Fibroblast of the conjunctiva (primary cell): ENCODE results near the gene MIGA1.
"Not testable (repeated sequence)": the region's sequence is repeated elsewhere in the genome, so short reads cannot be mapped to it uniquely, and the experiment has no call there.

ENCODE experiments used
- DNase-seq: peaks from one replicate; pipeline ENCODE4 v3.0.0-alpha.2; 2010; ENCODE audit warnings: low read depth

The MIGA1 gene

GRCh38 chr1:77802026-77802425 is 22.6 kb downstream of the MIGA1 start:
- no peak for DNase-seq

GRCh38 chr1:77803371-77803770 is 23.9 kb downstream of the MIGA1 start:
- no peak for DNase-seq

- DNase-seq, result not testable (repeated sequence)
These were observed 30.5 kb downstream of the MIGA1 start for GRCh38 chr1:77809787-77810462.

- not testable (repeated sequence) for DNase-seq
These were observed 32.1 kb downstream of the MIGA1 start for GRCh38 chr1:77811589-77811988.

- no peak for DNase-seq
These were observed 38.1 kb downstream of the MIGA1 start for GRCh38 chr1:77817368-77818209.

GRCh38 chr1:77820121-77820520 is 40.7 kb downstream of the MIGA1 start:
- DNase-seq, result no peak

GRCh38 chr1:77824079-77824478 is 44.6 kb downstream of the MIGA1 start:
- peak; percentile 55 for DNase-seq

- DNase-seq, result no peak
These were observed 45.2 kb downstream of the MIGA1 start for GRCh38 chr1:77824694-77825093.

GRCh38 chr1:77825131-77825709 is 45.8 kb downstream of the MIGA1 start:
- peak; percentile 85 for DNase-seq

- not testable (repeated sequence) for DNase-seq
These were observed 47.4 kb downstream of the MIGA1 start for GRCh38 chr1:77826851-77827250.

GRCh38 chr1:77828098-77828497 is 48.6 kb downstream of the MIGA1 start:
- DNase-seq, result no peak

- DNase-seq, result no peak
These were observed 50.4 kb downstream of the MIGA1 start for GRCh38 chr1:77829851-77830250.

GRCh38 chr1:77830946-77831345 is 51.5 kb downstream of the MIGA1 start:
- no peak for DNase-seq

GRCh38 chr1:77831566-77831965 is 52.1 kb downstream of the MIGA1 start:
- no peak for DNase-seq

GRCh38 chr1:77831976-77832711 is 52.7 kb downstream of the MIGA1 start:
- peak; percentile 50 for DNase-seq

- DNase-seq, result peak; percentile 98
These were observed 53.5 kb downstream of the MIGA1 start for GRCh38 chr1:77832901-77833300.

- no peak for DNase-seq
These were observed 54.2 kb downstream of the MIGA1 start for GRCh38 chr1:77833521-77834100.

GRCh38 chr1:77834771-77835334 is 55.4 kb downstream of the MIGA1 start:
- DNase-seq, result peak; percentile 36

GRCh38 chr1:77841574-77841973 is 62.1 kb downstream of the MIGA1 start:
- no peak for DNase-seq

GRCh38 chr1:77845951-77846350 is 66.5 kb downstream of the MIGA1 start:
- no peak for DNase-seq

- DNase-seq, result no peak
These were observed 67.5 kb downstream of the MIGA1 start for GRCh38 chr1:77846966-77847365.
